OCI-LY7 (cell line): ENCODE data around the gene BCAS4. TPM values are rescaled to one million over a fixed set of nuclear protein-coding genes. Genes with fewer than 3 reads are reported as not detected.
A peak's percentile ranks its signal among the peaks of the same experiment; 100 is the strongest.

Source experiments
- BruUV-seq: library from RNA; stranded (reverse); fragments of 400-500 nt; replicated peaks from 2 replicates; lab custom pipeline; 2021; lab: Mats Ljungman, UMichigan
- CTCF ChIA-PET: fragments of 300-600 bp; sonication (Branson Sonifier 250); formaldehyde crosslinking; loops from one replicate; lab custom pipeline; 2022; ENCODE audit warnings: antibody characterized with exemption; ENCODE audit not compliant: unreplicated experiment; lab: Charles Lee
- POLR2A ChIA-PET: fragments of 300-600 bp; sonication (Branson Sonifier 250); formaldehyde crosslinking; loops from one replicate; lab custom pipeline; 2022; ENCODE audit warnings: antibody characterized with exemption; lab: Charles Lee
- DNase-seq: peaks from one replicate; pipeline ENCODE4 v3.0.0-alpha.2; 2015; ENCODE audit warnings: low spot score
- H2AFZ ChIP-seq: fragments of 200-600 bp; sonication (generic), shearing (Covaris generic); 2 replicates; pipeline ENCODE4 v1.6.1; 2014; ENCODE audit warnings: mild to moderate bottlenecking, antibody characterized with exemption, low read length, moderate library complexity
- H3K27ac ChIP-seq: fragments of 200-600 bp; sonication (generic); 2 replicates; pipeline ENCODE4 v1.5.1; 2014; ENCODE audit warnings: mixed run types, low read depth, mild to moderate bottlenecking, moderate library complexity, low read length, inconsistent platforms; ENCODE audit not compliant: poor library complexity, severe bottlenecking
- H3K36me3 ChIP-seq: fragments of 200-600 bp; sonication (generic); 2 replicates; pipeline ENCODE4 v1.6.1; 2014; ENCODE audit warnings: mild to moderate bottlenecking, antibody characterized with exemption, low read length, moderate library complexity, mixed read lengths; ENCODE audit not compliant: insufficient read depth
- H3K4me1 ChIP-seq: fragments of 200-600 bp; sonication (generic); 2 replicates; pipeline ENCODE4 v1.5.1; 2014; ENCODE audit warnings: mild to moderate bottlenecking, low read length; ENCODE audit not compliant: insufficient read depth, poor library complexity, severe bottlenecking
- H3K4me2 ChIP-seq: fragments of 200-600 bp; sonication (generic); 2 replicates; pipeline ENCODE4 v1.6.1; 2014; ENCODE audit warnings: mild to moderate bottlenecking, low read length
- H3K4me3 ChIP-seq: fragments of 200-600 bp; sonication (generic); 2 replicates; pipeline ENCODE4 v1.5.1; 2014; ENCODE audit warnings: mild to moderate bottlenecking, low read depth, low read length; ENCODE audit not compliant: poor library complexity, severe bottlenecking
- H3K79me2 ChIP-seq: fragments of 200-600 bp; sonication (generic); 2 replicates; pipeline ENCODE4 v1.6.1; 2016; ENCODE audit warnings: low read depth, mild to moderate bottlenecking, low read length, moderate library complexity, mixed read lengths; ENCODE audit not compliant: insufficient read depth
- H3K9me2 ChIP-seq: fragments of 200-600 bp; sonication (generic); 2 replicates; pipeline ENCODE4 v1.6.1; 2016; ENCODE audit warnings: mild to moderate bottlenecking, low read length, mixed read lengths; ENCODE audit not compliant: insufficient read depth
- H3K9me3 ChIP-seq: fragments of 200-600 bp; sonication (generic); 2 replicates; pipeline ENCODE4 v1.6.1; 2014; ENCODE audit warnings: mild to moderate bottlenecking, mixed run types, low read length, mixed read lengths
- H4K20me1 ChIP-seq: fragments of 200-600 bp; sonication (generic); 2 replicates; pipeline ENCODE4 v1.6.1; 2014; ENCODE audit warnings: mild to moderate bottlenecking, antibody characterized with exemption, low read length, moderate library complexity, mixed read lengths; ENCODE audit not compliant: insufficient read depth
- CTCF ChIP-seq: fragments of 200-600 bp; sonication (generic); conservative IDR thresholded peaks from 2 replicates; pipeline ENCODE4 v1.5.1; 2014; ENCODE audit warnings: mild to moderate bottlenecking, antibody characterized with exemption, low read length, moderate library complexity, mixed read lengths
- EZH2phosphoT487 ChIP-seq: fragments of 200-600 bp; sonication (generic); IDR thresholded peaks from 2 replicates; pipeline ENCODE4 v1.6.1; 2018; ENCODE audit warnings: low read depth, borderline replicate concordance, mild to moderate bottlenecking, mixed run types, antibody characterized with exemption, low read length, moderate library complexity, mixed read lengths
- intact Hi-C: fragments of 100-400 bp; cut with micrococcal nuclease; formaldehyde crosslinking; loops from one replicate; pipeline ENCODE4 v1.10.0; 2022; ENCODE audit not compliant: unreplicated experiment
- total RNA-seq, 2 experiments: library from RNA; depleted of rRNA in 1 of 2; stranded (reverse); fragments of >200 nt in 1 of 2; shearing (Covaris generic) in 1 of 2; gene quantifications; 2 replicates each; pipeline ENCODE4 v1.2.3, GENCODE V29; 2014 to 2022

BCAS4 gene
- total RNA-seq, 2 experiments from 2014 or later = 173 to 181 TPM

GRCh38 chr20:50821257-50821921, 26.5 kb downstream of the BCAS4 start:
- H3K4me1 ChIP-seq = peaks cover 80% of the 10 kb centered on the region
- peak overlapping the region; percentile 97 for H3K27ac ChIP-seq
- peaks cover 77% of the 10 kb centered on the region for H3K79me2 ChIP-seq
- intact Hi-C loops = no loop called here
- no peaks in the 10 kb centered on the region for H3K9me2 ChIP-seq
- peak overlapping the region; percentile 25 for H3K4me3 ChIP-seq
- no peaks in the 10 kb centered on the region for H4K20me1 ChIP-seq
- DNase-seq = peak; percentile 68
- ChIA-PET POLR2A (interaction anchor here (0.7 to 15.6 kb wide), 6 partner anchors 9 to 68 kb away, joined by 3 to 230 read pairs (median 4); partner anchors contain the start of gene BCAS4), CTCF (interaction anchor here (1.4 kb wide), 1 partner anchor 27 kb away, joined by 7 read pairs; no protein-coding TSS in a partner anchor)
- TF ChIP-seq EZH2phosphoT487 (no peak), CTCF (no peak)
- H3K4me2 ChIP-seq = peak overlapping the region; percentile 66
- no peaks in the 10 kb centered on the region for H3K9me3 ChIP-seq
- BruUV-seq = no TSS peak
- H3K36me3 ChIP-seq = peaks cover 83% of the 10 kb centered on the region
- H2AFZ ChIP-seq = peak overlapping the region; percentile 8; the same call in 1 of the 2 replicates

GRCh38 chr20:50821994-50822393, 27.1 kb downstream of the BCAS4 start:
- TF ChIP-seq EZH2phosphoT487 (no peak), CTCF (no peak)
- BruUV-seq = TSS peak; percentile 10
- Histone ChIP-seq H2AFZ (peak overlapping the region; percentile 8; the same call in 1 of the 2 replicates), H3K27ac (peak overlapping the region; percentile 97), H3K79me2 (peaks cover 78% of the 10 kb centered on the region), H3K9me3 (no peaks in the 10 kb centered on the region), H3K4me3 (peak overlapping the region; percentile 25), H4K20me1 (no peaks in the 10 kb centered on the region), H3K4me2 (peak overlapping the region; percentile 66), H3K36me3 (peaks cover 89% of the 10 kb centered on the region), H3K9me2 (no peaks in the 10 kb centered on the region), H3K4me1 (peaks cover 74% of the 10 kb centered on the region)
- intact Hi-C loops = no loop called here
- peak; percentile 72 for DNase-seq
- POLR2A ChIA-PET = interaction anchor here (0.8 to 15.6 kb wide), 5 partner anchors 23 to 109 kb away, joined by 3 to 230 read pairs (median 5); partner anchors contain the start of genes ADNP and BCAS4
- CTCF ChIA-PET = interaction anchor here (0.6 to 1.4 kb wide), 3 partner anchors 22 to 63 kb away, joined by 3 to 7 read pairs (median 4); no protein-coding TSS in a partner anchor

DNA sequence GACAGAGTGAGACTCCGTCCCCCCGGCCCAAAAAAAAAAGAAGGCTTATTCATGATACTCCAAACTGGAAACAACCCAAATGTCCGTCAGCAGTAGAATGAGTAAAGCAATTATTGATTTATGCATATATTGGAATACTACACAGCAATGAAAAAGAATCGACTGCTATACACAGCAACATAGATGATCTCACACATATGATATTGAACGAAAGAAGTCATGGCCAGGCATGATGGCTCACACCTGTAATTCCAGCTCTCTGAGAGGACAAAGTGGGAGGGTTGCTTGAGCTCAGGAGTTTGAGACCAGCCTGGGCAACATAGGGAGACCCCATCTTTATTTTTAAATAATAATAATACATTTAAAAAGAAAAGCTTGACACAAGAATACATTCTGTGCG, 28.5 kb downstream of the BCAS4 start:
- Histone ChIP-seq H3K4me2 (no peak overlapping the region), H4K20me1 (no peaks in the 10 kb centered on the region), H3K9me2 (no peaks in the 10 kb centered on the region), H3K4me3 (no peak overlapping the region), H3K9me3 (no peaks in the 10 kb centered on the region), H3K36me3 (peaks cover 95% of the 10 kb centered on the region), H3K79me2 (peaks cover 78% of the 10 kb centered on the region), H3K27ac (no peak overlapping the region), H2AFZ (no peak overlapping the region), H3K4me1 (peaks cover 60% of the 10 kb centered on the region)
- no TSS peak for BruUV-seq
- DNase-seq = no peak
- TF ChIP-seq EZH2phosphoT487 = no peak
- no peak for TF ChIP-seq CTCF
- POLR2A ChIA-PET = interaction anchor here (1.2 to 15.6 kb wide), 4 partner anchors 16 to 36 kb away, joined by 4 to 230 read pairs (median 5); partner anchors contain the start of gene BCAS4
- intact Hi-C loops = no loop called here
- CTCF ChIA-PET = no interaction called here
